Measurements from ENCODE around the gene PNLIPRP2. TPM values are rescaled to one million over a fixed set of nuclear protein-coding genes. Genes with fewer than 3 reads are reported as not detected.

The PNLIPRP2 gene
- total RNA-seq, 1 donor from 2014 or later: not detected

DNA sequence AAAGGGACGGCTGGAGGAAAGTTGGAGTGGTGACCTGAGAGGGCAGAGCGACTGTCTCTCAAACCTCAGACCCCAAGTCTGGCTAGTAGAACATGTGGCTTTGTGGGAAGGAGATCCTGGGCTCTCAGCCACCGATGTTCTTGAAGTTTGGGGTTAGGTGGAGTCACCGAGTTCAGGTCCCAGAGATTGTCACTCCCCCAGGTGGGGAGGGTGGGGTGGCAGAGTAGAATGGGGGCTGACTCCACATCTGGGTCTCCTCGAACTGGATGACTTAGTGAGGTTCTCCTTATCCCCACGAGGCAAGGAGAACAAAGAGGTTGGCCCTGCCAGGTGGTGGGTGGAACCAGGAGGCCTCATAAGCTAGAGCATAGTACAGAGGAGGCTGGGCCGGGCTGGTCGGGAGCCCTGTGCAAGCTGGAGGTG is 14.7 kb upstream of the PNLIPRP2 start:
- Histone ChIP-seq H2AFZ (ENCODE audit: low read depth, low read length) (no peak overlapping the region), H3K27ac (ENCODE audit: low read depth, low read length) (no peak overlapping the region), H3K79me2 (ENCODE audit: insufficient read depth, low read length) (no peaks in the 10 kb centered on the region), H3K27me3 (ENCODE audit: insufficient read depth, low read length) (no peaks in the 10 kb centered on the region), H4K20me1 (ENCODE audit: insufficient read depth, low read length) (no peaks in the 10 kb centered on the region), H3K36me3 (ENCODE audit: insufficient read depth, low read length) (no peaks in the 10 kb centered on the region), H3K4me3 (ENCODE audit: insufficient read depth, low read depth, low read length) (no peak overlapping the region), H3K9ac (ENCODE audit: low read length) (no peak overlapping the region), H3K9me3 (ENCODE audit: insufficient read depth, low read depth, low read length) (no peaks in the 10 kb centered on the region), H3K4me1 (ENCODE audit: insufficient read depth, low read length) (no peaks in the 10 kb centered on the region), H3K4me2 (ENCODE audit: low read length) (no peak overlapping the region)
- peaks cover 32% of the 10 kb centered on the region for H3K27me3 Mint-ChIP-seq (ENCODE audit: low read depth, unreplicated experiment)
- FAIRE-seq: no peak
- no peaks in the 10 kb centered on the region for H3K36me3 Mint-ChIP-seq (ENCODE audit: low read depth, unreplicated experiment)
- H3K4me1 Mint-ChIP-seq (ENCODE audit: low read depth, unreplicated experiment): no peaks in the 10 kb centered on the region
- TF ChIP-seq, protein P1, sequence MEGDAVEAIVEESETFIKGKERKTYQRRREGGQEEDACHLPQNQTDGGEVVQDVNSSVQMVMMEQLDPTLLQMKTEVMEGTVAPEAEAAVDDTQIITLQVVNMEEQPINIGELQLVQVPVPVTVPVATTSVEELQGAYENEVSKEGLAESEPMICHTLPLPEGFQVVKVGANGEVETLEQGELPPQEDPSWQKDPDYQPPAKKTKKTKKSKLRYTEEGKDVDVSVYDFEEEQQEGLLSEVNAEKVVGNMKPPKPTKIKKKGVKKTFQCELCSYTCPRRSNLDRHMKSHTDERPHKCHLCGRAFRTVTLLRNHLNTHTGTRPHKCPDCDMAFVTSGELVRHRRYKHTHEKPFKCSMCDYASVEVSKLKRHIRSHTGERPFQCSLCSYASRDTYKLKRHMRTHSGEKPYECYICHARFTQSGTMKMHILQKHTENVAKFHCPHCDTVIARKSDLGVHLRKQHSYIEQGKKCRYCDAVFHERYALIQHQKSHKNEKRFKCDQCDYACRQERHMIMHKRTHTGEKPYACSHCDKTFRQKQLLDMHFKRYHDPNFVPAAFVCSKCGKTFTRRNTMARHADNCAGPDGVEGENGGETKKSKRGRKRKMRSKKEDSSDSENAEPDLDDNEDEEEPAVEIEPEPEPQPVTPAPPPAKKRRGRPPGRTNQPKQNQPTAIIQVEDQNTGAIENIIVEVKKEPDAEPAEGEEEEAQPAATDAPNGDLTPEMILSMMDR (IDR thresholded peaks at IDR 0.05; ENCODE audit: insufficient read depth, low read depth, low read length): no peak
- no peak for TF ChIP-seq EZH2 (IDR thresholded peaks at IDR 0.05; ENCODE audit: insufficient read depth, low read length)
- peaks cover 5% of the 10 kb centered on the region for H3K9me3 Mint-ChIP-seq (ENCODE audit: unreplicated experiment)
- no peak overlapping the region for H3K4me3 Mint-ChIP-seq (ENCODE audit: unreplicated experiment)
- no peak overlapping the region for H3K27ac Mint-ChIP-seq (ENCODE audit: unreplicated experiment)
- DNase-seq (ENCODE audit: low read depth): no peak

DNA sequence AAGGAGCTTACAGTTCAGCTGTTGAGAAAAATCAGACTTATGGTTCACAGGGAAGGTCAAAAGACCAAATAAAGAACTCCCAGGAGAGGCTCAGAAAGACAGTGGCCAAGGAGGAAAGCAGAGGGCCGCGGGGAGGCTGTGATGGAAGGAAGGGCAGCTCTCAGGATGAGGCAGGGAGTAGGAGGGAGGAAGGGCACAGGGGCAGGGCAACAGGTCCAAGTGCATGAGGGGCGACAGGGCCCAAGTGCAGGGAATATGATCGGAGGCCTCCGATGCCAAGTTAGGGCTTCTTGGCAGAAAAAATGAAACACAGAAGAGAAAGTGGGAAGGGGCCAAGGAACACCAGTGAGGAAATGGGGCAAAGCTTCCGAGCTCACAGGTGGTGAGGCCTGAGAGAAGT is 13.4 kb upstream of the PNLIPRP2 start:
- no peaks in the 10 kb centered on the region for H3K4me1 ChIP-seq (ENCODE audit: insufficient read depth, low read length)
- H3K27me3 Mint-ChIP-seq (ENCODE audit: low read depth, unreplicated experiment): peaks cover 28% of the 10 kb centered on the region
- no peak for TF ChIP-seq EZH2 (IDR thresholded peaks at IDR 0.05; ENCODE audit: insufficient read depth, low read length)
- TF ChIP-seq, protein P1 (IDR thresholded peaks at IDR 0.05; ENCODE audit: insufficient read depth, low read depth, low read length): no peak

DNA sequence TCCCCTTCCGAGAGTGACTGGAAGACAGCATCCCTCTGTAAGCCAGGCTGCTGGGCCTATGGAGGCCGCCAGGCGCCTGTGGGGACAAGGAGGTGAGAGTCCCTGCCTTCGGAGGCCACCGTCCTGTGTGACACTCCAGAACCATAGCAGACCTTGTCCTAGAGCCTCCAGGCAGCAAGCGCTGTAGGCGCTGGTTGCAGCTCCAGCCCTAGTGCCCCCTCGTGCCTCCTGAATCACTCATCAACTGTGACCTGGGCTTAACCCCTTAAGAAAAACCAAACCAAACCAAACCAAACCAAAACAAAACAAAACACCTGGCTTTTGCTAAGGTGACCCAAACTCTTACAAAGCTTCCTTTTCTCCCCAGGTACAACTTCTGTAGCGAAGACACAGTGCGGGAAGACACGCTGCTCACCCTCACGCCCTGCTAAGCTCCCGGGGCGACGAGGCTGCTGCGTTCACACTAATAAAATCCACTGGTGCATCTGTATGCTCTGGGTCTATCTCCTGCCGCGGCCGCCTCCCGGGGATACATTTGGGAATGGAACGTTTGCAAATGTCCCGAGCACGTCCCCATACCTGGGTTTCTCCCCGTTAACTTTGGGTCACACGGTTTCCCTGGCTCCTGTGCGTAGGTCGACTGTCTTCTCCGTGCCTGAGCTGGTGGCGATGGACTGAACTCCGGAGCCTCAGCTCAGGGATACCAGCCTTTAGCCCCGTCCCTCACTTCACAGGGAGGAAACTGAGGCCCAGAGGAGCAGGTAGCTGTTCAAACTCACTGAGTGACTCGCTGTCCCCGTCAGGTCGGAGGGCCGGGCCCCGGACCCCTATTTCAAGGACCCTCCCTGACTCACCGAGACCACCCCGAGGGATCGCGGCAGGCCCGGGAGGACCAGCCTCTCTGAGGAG is 11.8 kb upstream of the PNLIPRP2 start:
- H3K9ac ChIP-seq (ENCODE audit: low read length): no peak overlapping the region
- peak overlapping the region; percentile 74 for H3K4me2 ChIP-seq (ENCODE audit: low read length)
- FAIRE-seq: no peak
- H3K27me3 ChIP-seq (ENCODE audit: insufficient read depth, low read length): no peaks in the 10 kb centered on the region
- peaks cover 5% of the 10 kb centered on the region for H3K9me3 Mint-ChIP-seq (ENCODE audit: unreplicated experiment)
- no peak for TF ChIP-seq EZH2 (IDR thresholded peaks at IDR 0.05; ENCODE audit: insufficient read depth, low read length)
- TF ChIP-seq, protein P1 (IDR thresholded peaks at IDR 0.05; ENCODE audit: insufficient read depth, low read depth, low read length): no peak
- no peak overlapping the region for H3K4me3 ChIP-seq (ENCODE audit: insufficient read depth, low read depth, low read length)
- peaks cover 32% of the 10 kb centered on the region for H3K27me3 Mint-ChIP-seq (ENCODE audit: low read depth, unreplicated experiment)
- H3K4me1 ChIP-seq (ENCODE audit: insufficient read depth, low read length): no peaks in the 10 kb centered on the region
- H3K27ac ChIP-seq (ENCODE audit: low read depth, low read length): no peak overlapping the region
- peak overlapping the region; percentile 57 for H3K4me3 Mint-ChIP-seq (ENCODE audit: unreplicated experiment)
- no peaks in the 10 kb centered on the region for H3K36me3 ChIP-seq (ENCODE audit: insufficient read depth, low read length)
- no peaks in the 10 kb centered on the region for H3K79me2 ChIP-seq (ENCODE audit: insufficient read depth, low read length)
- no peaks in the 10 kb centered on the region for H4K20me1 ChIP-seq (ENCODE audit: insufficient read depth, low read length)
- H3K36me3 Mint-ChIP-seq (ENCODE audit: low read depth, unreplicated experiment): no peaks in the 10 kb centered on the region
- no peaks in the 10 kb centered on the region for H3K4me1 Mint-ChIP-seq (ENCODE audit: low read depth, unreplicated experiment)
- H2AFZ ChIP-seq (ENCODE audit: low read depth, low read length): peak overlapping the region; percentile 52
- no peaks in the 10 kb centered on the region for H3K9me3 ChIP-seq (ENCODE audit: insufficient read depth, low read depth, low read length)
- no peak overlapping the region for H3K27ac Mint-ChIP-seq (ENCODE audit: unreplicated experiment)
- no peak for DNase-seq (ENCODE audit: low read depth)

More for the DNA sequence above, 13.4 kb upstream of the PNLIPRP2 start:
- H3K27ac Mint-ChIP-seq (ENCODE audit: unreplicated experiment): no peak overlapping the region
- H3K27me3 ChIP-seq (ENCODE audit: insufficient read depth, low read length): no peaks in the 10 kb centered on the region
- no peaks in the 10 kb centered on the region for H3K9me3 ChIP-seq (ENCODE audit: insufficient read depth, low read depth, low read length)
- FAIRE-seq: no peak
- no peak overlapping the region for H3K9ac ChIP-seq (ENCODE audit: low read length)
- no peak overlapping the region for H3K4me3 Mint-ChIP-seq (ENCODE audit: unreplicated experiment)
- no peak overlapping the region for H3K4me2 ChIP-seq (ENCODE audit: low read length)
- no peaks in the 10 kb centered on the region for H3K36me3 ChIP-seq (ENCODE audit: insufficient read depth, low read length)
- H3K4me1 Mint-ChIP-seq (ENCODE audit: low read depth, unreplicated experiment): no peaks in the 10 kb centered on the region
- H3K36me3 Mint-ChIP-seq (ENCODE audit: low read depth, unreplicated experiment): no peaks in the 10 kb centered on the region
- H3K27ac ChIP-seq (ENCODE audit: low read depth, low read length): no peak overlapping the region
- H3K79me2 ChIP-seq (ENCODE audit: insufficient read depth, low read length): no peaks in the 10 kb centered on the region
- H2AFZ ChIP-seq (ENCODE audit: low read depth, low read length): no peak overlapping the region
- H4K20me1 ChIP-seq (ENCODE audit: insufficient read depth, low read length): no peaks in the 10 kb centered on the region
- H3K9me3 Mint-ChIP-seq (ENCODE audit: unreplicated experiment): peaks cover 5% of the 10 kb centered on the region
- DNase-seq (ENCODE audit: low read depth): no peak
- H3K4me3 ChIP-seq (ENCODE audit: insufficient read depth, low read depth, low read length): no peak overlapping the region
